GM21576 (cell line): ENCODE measurements around the gene MCC.
"Not testable (repeated sequence)": the region's sequence is repeated elsewhere in the genome, so short reads cannot be mapped to it uniquely, and the experiment has no call there.

ENCODE experiments used
- ATAC-seq: cut with Tn5 transposase; IDR thresholded peaks from one replicate; pipeline ENCODE4 v1.9.1; 2021; ENCODE audit warnings: mild to moderate bottlenecking, moderate library complexity; ENCODE audit not compliant: unreplicated experiment

MCC gene

DNA sequence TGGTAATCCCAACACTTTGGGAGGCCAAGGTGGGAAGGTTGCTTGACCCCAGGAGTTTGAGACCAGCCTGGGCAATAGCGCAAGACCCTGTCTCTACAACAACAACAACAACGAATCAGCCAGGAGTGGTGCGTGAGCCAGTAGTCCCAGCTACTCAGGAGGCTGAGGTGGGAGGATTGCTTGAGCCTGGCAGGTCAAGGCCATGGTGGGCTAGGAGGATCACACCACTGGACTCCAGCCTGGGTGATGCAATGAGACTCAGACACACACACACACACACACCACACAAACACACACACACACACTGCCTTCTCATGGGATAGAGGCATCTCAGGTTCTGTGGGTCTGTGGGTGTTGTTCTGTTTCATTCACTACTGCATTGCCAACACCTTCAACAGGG lies 396.6 kb downstream of the MCC start:
- no peak for ATAC-seq

DNA sequence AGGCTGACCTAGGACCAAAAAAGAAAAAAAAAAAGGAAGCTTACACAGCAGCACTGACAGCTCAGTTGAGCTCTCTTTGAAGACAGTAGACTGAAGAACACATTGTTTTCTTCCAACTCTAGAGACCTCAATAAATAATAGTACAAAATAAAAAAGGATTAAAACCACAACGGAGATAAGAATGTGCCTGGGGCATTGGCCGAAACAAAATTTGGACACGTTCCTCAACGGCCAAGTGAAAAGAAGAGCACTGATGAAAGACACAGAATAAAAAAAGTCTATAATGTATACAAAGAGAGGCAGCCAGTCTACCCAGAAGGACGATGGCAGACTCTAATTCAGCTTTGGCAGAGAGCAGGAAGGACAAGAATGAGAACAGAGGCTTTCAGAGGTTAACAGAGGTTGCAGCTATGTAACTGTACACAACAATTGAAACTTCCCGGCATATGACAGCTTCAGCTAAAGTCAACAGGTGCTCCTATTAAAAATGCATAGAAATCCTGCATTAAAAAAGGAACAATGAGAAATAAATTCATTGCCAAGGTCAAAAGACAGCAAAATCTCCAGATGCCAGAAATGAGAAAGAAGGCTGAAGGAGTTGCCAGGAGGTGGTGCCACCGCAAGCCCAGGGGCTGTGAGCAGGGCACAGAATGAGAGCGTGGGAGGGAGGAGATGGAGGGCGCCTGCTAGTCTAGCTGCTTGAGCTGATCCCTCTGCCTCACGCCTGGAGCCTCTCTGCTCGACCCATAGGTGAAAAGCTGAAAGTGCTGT lies 397.7 kb downstream of the MCC start:
- ATAC-seq: no peak

DNA sequence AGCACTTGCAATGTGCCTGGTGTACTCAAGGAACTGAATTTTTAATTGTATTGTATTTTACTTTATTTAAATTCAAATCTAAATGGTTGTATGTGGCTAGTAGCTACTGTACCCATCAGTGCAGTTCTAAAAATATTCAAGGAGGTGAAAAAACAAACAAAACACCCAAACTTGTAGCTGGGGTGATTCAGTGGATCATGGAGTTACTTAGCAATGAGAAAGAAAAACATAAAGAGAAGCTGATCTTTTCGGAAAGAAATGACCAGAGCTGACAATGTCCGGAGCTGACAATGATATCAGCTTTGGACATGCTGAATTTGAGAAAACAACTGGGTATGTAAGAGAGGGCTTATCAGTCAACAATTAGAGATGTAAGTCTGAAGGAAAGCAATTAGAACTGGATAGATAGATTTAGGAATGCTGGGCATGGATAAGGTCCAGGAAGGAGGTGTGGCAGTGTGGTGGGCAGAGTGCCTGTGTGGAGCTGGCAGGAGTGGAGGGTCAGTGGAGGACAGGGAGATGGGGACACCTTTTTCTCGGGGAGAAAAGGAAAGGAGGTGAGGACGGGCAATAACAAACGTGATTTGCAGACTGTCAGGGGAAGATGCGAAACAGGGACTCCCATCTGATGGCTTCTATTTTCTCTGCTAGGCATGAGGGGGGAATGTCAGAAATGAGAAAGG lies 398.5 kb downstream of the MCC start:
- ATAC-seq: no peak

DNA sequence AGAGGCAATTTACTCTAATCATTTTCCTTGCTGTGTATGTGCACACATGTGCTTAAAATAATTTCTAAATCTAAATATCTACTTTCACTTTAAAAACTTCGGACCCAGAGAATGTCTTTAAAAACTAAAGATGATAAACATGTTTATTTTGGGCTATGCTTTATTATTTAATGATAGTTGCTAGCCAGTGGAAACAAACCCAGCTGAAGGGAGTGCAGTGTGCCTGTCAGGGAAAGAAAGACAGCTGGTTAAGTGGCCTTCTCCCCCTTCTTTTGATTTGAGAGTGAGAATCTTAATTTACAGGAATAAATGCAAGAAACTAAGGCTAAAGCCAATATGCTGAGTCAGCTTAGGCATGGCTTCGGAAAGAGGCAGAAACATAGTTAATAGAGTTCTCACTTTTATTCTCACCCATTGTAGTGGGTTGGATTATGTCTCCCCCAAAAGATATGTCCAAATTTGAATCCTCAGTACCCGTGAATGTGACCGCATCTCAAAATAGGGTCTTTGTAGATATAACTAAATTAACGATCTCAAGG lies 400.2 kb downstream of the MCC start:
- no peak for ATAC-seq

DNA sequence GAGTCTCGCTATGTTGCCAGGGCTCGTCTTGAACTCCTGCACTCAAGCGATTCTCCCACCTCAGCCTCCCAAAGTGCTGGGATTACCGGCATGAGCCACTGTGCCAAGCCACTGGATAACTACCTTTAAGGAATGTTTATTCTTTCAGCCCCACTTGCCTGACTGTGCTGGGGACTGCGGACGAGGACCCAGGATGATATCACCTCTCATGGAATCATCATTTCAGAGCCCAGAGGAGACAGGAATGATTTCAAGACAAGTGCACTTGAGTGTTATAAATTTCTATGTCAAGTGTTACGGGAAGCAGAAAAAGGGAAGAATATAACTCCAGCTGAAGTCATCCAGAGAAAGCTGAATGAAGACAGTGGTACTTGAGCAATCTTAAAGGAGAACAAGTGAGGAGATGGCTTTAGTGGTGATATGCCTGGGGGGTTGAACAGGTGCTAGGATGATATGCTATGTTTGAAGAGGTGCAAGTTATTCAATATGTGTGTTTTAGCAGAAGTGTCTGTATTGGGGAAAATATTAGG lies 402.3 kb downstream of the MCC start:
- ATAC-seq: no peak

DNA sequence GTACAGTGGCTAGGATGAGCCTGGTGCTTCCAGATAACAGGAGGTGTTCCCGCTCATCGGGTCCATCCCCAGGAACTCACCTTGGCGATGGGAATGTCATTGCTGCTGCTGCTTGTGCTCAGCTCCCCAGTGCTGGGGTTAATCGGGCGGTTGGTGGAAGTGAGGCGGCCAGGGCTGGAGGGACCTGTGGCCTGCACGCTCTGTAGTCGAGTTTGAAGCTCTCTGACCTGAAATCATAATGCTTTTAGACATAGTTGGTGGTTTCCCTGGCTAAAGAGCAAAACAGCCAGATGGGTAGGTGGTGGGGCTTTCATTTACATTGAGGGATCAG lies 403.2 kb downstream of the MCC start:
- no peak for ATAC-seq

DNA sequence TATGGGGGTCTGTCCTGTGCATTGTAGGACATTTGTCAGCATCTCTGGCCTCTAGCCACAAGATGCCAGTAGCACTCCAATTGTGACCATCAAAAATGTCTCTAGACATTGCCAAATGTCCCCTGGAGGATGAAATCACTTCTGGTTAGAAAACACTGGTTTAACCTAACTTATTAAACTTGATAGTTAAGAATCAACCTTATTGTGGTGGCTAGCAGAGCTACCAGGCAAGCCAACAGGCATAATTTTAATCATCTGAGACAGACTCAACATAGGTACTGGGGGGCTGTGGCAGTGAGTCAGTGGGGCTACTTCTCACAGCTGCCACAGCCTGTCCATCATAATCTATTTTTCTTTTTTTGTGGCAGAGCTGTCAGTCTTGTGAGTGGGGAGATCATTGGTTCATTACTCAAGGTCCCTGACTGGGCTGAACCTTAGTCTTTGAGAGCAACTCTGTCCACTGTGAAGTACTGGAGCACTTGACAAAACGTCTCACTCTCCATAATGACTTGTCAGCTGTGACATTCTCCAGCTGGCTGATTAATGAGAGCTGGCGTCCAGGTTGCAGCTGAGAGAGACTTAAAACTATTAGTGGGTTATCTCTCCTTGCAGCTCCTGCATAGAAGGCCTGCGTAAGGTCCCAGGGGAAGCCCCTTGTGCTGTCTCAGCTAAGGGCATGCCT lies 403.7 kb downstream of the MCC start:
- ATAC-seq: no peak

DNA sequence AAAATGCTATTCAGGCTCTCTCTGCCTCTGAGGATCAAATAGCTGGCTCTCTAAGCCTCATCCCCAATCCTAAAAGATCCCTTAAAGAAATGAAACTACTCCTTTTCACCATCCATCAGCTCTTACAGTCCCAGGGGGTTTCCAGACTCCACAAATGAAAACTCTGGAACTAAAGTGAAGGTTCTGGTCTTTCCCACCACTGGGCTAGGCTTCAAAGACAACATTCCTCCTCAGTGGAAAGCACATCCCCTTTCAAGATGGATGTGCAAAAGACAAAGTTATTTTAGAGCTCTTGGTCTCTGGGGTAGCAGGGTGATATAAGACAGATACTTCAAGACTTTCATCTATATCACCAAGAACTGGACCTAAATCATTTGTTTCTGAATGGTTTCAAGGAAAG lies 404.8 kb downstream of the MCC start:
- no peak for ATAC-seq

DNA sequence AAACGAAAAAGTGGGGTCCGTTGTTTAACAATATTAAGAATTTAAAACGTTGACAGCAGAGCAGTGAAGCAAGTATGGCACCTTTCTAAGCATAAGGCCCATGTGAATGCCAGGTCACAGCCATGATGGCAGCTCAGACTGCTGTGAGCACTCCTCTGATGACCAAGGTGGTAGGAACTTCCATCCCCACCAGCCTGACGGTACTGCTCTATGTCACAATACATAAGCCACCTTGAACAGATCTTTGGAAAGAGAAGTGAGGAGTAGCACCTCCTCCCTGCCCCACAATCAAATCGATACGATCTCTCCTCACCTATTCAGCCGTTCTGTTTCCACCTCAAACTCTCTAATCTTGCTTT lies 405.7 kb downstream of the MCC start:
- ATAC-seq: no peak

DNA sequence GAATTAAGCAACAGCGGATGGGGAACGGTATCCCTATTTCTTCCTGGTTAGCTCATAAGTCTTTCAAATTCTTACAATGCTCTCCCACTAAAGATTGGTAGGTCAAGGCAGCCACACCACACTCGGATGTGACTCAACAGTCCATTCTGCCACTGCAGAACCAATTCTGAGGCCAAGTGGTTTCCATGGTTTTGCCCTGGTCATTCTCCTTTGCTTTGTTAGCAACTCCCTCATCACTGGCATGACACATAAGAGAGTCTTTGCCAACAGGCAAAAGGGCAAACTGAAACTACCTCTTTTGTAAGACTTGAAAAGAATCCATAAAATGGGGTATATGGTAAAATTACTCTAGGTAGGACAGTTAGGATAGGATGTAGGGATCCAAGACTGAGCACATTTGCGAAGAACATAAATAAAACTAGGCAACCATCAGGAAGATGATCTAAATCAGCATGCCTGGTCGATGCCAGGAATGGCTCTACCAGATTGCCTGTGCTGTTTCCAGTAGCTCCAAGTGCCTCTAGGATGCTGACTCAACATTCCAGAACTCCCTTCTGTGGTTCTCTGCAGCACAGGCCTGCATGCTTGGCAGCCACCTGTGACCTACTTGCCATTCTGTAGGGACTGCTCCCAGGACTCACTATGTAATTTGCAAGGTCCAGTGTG lies 406.2 kb downstream of the MCC start:
- ATAC-seq: no peak

DNA sequence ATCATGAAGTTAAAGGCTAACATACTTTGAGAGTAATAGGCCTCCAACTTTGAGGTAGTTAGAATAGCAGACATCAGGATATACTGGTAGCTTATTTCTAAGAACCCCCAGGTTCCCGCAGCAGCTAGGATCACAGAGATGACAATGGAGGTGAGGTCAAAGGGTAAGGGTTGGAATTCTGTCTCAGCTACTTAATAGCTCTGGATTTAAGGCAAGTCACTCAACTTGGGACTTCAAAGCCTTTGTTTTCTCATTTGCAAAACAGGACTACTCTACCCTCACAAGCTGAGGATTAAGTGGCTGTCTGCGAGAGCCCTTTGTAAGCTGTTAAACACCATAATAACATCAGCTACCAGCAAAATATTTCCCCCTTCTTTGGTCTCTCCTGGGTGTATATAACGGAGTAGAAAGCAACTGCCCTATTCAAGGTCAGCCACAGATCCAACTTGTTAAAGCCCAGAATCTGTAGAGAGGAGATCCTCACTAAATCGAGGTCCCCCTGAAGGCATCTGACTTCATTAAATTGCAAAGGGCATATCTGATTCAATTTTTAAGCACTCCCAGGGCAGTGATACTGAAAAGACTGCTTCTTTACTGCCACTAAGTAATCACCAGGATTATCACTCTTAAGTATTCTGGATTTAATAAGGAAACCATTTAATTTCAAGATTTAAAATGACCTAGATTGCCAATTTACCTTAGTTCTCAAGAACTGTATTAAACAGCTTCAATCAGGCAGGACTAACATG lies 407.0 kb downstream of the MCC start:
- no peak for ATAC-seq

DNA sequence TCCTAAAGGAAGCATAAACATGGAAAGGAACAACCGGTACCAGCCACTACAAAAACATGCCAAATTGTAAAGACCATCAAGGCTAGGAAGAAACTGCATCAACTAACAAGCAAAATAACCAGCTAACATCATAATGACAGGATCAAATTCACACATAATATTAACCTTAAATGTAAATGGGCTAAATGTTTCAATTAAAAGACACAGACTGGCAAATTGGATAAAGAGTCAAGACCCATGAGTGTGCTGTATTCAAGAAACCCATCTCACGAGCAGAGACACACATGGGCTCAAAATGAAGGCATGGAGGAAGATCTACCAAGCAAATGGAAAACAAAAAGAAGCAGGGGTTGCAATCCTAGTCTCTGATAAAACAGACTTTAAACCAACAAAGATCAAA lies 411.6 kb downstream of the MCC start:
- ATAC-seq: not testable (repeated sequence)

DNA sequence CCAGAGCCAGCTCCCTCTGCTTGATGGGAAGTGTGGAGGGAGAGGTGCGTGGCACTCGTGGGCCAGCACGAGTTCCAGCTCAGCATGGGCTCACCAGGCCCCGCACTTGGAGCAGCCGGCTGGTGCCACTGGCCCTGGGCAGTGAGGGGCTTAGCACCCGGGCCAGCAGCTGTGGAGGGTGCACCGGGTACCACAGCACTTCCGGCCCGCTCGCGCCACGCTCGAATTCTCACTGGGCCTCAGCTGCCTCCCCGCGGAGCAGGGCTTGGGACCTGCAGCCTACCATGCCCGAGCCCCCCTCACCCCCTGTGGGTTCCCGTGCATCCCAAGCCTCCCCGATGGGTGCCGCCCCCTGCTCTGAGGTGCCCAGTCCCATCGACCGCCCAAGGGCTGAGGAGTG lies 413.2 kb downstream of the MCC start:
- no peak for ATAC-seq

DNA sequence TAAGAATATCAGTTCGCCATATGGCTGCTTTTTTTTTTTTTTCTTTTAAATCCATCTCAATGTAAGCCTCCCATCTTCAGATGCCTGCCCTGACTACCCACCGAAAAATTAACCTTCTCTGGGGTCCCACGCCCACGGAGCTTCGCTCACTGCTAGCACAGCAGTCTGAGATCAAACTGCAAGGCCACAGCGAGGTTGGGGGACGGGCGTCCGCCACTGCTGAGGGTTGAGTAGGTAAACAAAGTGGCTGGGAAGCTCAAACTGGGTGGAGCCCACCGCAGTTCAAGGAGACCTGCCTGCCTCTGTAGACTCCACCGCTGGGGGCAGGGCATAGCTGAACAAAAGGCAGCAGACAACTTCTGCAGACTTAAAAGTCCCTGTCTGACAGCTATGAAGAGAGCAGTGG lies 414.6 kb downstream of the MCC start:
- ATAC-seq: not testable (repeated sequence)

DNA sequence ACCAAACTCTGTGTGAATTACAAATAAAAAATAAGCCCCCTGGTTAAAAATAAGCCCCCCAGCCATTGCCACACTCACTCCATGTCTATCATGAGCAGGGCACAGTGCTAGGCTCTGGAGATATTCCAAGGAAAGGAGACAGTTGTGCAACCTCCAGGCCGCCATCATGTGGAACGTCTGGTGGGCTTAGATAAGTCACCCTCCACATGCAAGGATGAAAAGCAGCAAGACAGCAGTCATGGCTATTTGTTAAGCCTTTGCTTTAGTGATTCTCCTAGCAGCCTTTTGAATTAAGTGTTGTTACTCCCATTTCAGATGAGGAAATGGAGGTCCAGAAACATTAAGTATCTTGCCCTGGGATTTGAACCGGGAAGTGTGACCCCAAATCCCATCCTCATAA lies 416.9 kb downstream of the MCC start:
- no peak for ATAC-seq

DNA sequence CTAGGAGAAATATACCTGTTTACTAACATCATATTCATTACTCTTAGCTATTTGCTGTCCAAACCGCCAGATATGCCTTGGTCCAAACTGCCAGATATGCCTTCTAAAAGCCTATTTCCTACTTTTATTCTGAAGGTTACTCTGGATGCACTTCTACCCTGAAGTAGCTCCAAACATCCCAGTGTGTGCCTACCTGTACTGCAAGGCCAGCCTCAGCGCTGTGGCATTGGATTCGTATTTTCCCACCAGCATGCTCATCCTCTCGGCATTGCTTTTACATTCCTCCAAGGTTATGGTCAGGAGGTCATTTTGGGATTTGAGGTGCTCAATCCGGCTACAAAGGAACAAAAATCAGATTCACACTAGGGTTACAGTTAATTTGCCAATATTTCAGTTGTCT lies 417.4 kb downstream of the MCC start:
- no peak for ATAC-seq

DNA sequence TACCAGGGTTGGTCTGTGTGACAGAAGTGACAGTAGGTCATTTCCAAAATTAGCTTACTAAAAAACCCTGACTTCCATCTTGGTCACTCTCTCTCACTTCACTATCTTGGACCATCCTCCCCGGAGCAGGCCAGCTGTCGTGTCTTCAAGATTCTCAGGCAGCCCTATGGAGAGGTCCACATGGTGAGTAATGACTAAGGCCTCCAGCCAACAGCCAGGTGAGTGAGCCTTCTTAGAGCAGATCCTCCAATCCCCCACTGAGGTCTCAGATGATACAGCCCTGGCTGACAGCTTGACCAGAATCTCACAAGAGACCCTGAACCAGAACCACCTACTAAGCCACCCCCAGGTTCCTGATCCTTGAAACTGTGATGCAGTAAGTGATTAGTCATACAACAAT lies 419.7 kb downstream of the MCC start:
- no peak for ATAC-seq

DNA sequence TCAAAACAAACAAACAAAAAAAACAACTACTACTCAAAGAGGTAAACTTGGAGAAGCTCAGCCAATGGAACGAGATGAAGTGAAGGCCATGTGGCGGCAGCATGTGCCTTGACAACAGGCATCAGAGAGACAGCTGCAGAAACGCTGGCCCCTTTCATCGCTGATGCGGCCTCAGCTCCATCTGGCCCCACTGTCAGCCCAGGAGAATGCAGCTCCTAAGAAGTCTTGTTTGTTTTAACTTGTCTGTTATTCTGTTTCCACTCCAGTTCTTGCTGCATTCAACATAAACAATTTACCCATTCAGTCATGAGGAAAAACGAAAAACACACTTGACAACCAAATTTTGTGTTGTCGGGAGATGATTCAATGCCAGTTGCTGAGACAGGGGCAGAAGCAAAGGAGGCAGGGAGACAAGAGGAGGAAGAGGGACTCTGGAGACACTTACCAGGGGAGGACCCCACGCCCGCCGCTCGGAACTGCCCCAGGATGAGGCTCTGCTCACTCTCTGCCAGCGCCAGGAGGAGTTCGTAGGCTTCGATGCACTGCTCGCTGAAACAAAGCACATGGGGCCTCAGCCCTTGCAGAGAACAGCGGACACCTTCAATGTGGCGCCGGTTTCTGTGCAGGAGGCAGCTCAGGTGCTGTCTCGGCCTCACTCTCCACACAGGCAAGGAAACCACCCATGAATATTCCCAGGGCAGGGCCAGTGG lies 420.5 kb downstream of the MCC start:
- ATAC-seq: no peak

DNA sequence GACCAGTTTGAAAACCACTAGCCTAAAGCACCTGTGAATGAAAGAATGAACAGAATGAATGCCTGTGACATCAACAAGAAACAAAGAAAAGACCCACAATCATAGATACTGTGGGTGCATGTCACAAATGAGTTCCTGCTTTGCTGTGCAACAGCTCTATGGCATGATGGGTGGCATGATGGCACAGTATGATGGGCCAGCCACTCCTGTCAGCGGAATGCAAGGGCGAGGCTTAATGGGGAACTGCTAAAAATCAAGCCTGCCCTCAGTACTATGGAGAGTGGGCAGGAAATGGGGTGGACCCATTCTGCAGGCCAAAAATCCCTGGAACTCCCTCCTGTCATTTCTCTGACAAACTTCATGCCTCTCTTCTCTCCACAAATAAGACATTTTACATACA lies 422.6 kb downstream of the MCC start:
- no peak for ATAC-seq

DNA sequence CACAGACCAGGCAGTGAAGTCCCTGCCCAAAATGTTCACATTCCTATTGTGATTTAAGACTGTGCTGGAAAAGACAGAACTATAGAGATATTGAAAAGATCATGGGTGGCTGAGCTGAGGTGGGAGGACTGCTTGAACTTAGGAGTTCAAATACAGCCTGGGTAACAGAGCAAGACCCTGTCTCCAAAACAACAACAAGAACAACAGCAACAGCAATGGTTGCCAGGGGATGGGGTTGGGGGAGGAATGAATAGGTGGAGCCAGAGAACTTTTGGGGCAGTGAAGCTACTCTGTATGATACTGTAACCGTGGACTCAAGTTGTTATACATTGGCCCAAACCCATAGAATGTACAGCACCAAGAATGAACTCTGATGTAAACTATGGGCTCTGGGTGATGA lies 423.4 kb downstream of the MCC start:
- ATAC-seq: no peak
